Mesodermal cell (in vitro differentiated cells): ENCODE results near the gene FAM76A.
"Not testable (repeated sequence)": the region's sequence is repeated elsewhere in the genome, so short reads cannot be mapped to it uniquely, and the experiment has no call there.

Source experiments
- H3K27ac ChIP-seq: 2 replicates; pipeline ENCODE4 v1.7.0; 2013; ENCODE audit warnings: mild to moderate bottlenecking, low read depth, low read length, moderate library complexity; ENCODE audit not compliant: severe bottlenecking
- H3K36me3 ChIP-seq: 2 replicates; pipeline ENCODE4 v1.7.1; 2013; ENCODE audit warnings: mild to moderate bottlenecking, low read length, moderate library complexity; ENCODE audit not compliant: control insufficient read depth, insufficient read depth
- H3K4me1 ChIP-seq: one replicate; pipeline ENCODE4 v1.7.1; 2013; ENCODE audit warnings: mild to moderate bottlenecking, low read length; ENCODE audit not compliant: insufficient read depth, control insufficient read depth, poor library complexity, severe bottlenecking
- H3K4me3 ChIP-seq: 2 replicates; pipeline ENCODE4 v1.7.0; 2013; ENCODE audit warnings: low read length, control low read depth, mild to moderate bottlenecking; ENCODE audit not compliant: insufficient read depth, poor library complexity, severe bottlenecking; ENCODE audit errors: extremely low read depth
- H3K9me3 ChIP-seq: 2 replicates; pipeline ENCODE4 v1.7.1; 2013; ENCODE audit warnings: mild to moderate bottlenecking, low read length, moderate library complexity; ENCODE audit not compliant: control insufficient read depth
- WGBS, 2 experiments: methylation state at CpG; one replicate each; pipeline ENCODE4 v1.1.5; 2013; ENCODE audit warnings: missing lambda C conversion rate in 2 of 2; ENCODE audit not compliant: insufficient coverage in 2 of 2; 5-methylcytosine and 5-hydroxymethylcytosine counted together

Gene FAM76A

GRCh38 chr1:27779122-27779521 lies 53.4 kb downstream of the FAM76A start:
- H3K4me1 ChIP-seq = peaks cover 4% of the 10 kb centered on the region
- no peak overlapping the region for H3K27ac ChIP-seq
- H3K9me3 ChIP-seq = no peaks in the 10 kb centered on the region
- H3K36me3 ChIP-seq = peaks cover 3% of the 10 kb centered on the region
- no peak overlapping the region for H3K4me3 ChIP-seq
- WGBS, 2 experiments = 84 to 100% methylated on average over 4 of the region's 4 CpGs

- H3K4me1 ChIP-seq = no peaks in the 10 kb centered on the region
- 80 to 100% methylated on average over 1 of the region's 3 CpGs for WGBS, 2 experiments
- H3K36me3 ChIP-seq = no peaks in the 10 kb centered on the region
- H3K9me3 ChIP-seq = no peaks in the 10 kb centered on the region
- H3K27ac ChIP-seq = no peak overlapping the region
- H3K4me3 ChIP-seq = no peak overlapping the region
Observed at GRCh38 chr1:27782950-27783349, 57.2 kb downstream of the FAM76A start.

- Histone ChIP-seq H3K27ac (no peak overlapping the region), H3K9me3 (no peaks in the 10 kb centered on the region), H3K4me1 (peaks cover 5% of the 10 kb centered on the region), H3K36me3 (peaks cover under 1% of the 10 kb centered on the region), H3K4me3 (no peak overlapping the region)
- 86% methylated on average over 1 of the region's 1 CpG; no CpG with 5 or more reads in 1 of the 2 experiments for WGBS, 2 experiments
Observed at GRCh38 chr1:27784700-27785099, 58.9 kb downstream of the FAM76A start.

- Histone ChIP-seq H3K4me1 (peaks cover 5% of the 10 kb centered on the region), H3K4me3 (no peak overlapping the region), H3K27ac (no peak overlapping the region), H3K36me3 (peaks cover 10% of the 10 kb centered on the region), H3K9me3 (no peaks in the 10 kb centered on the region)
Observed at GRCh38 chr1:27785781-27786455, 60.2 kb downstream of the FAM76A start.

- peaks cover 5% of the 10 kb centered on the region for H3K4me1 ChIP-seq
- no peak overlapping the region for H3K4me3 ChIP-seq
- peaks cover 13% of the 10 kb centered on the region for H3K36me3 ChIP-seq
- no peak overlapping the region for H3K27ac ChIP-seq
- H3K9me3 ChIP-seq = no peaks in the 10 kb centered on the region
Observed at GRCh38 chr1:27787895-27788294, 62.1 kb downstream of the FAM76A start.

- Histone ChIP-seq H3K9me3 (no peaks in the 10 kb centered on the region), H3K4me1 (peaks cover 5% of the 10 kb centered on the region), H3K4me3 (no peak overlapping the region), H3K27ac (no peak overlapping the region), H3K36me3 (peaks cover 29% of the 10 kb centered on the region)
- 90 to 100% methylated on average over 2 to 3 of the region's 4 CpGs for WGBS, 2 experiments
Observed at GRCh38 chr1:27789540-27790041, 63.8 kb downstream of the FAM76A start.

- not testable (repeated sequence) for H3K4me3 ChIP-seq, H3K9me3 ChIP-seq, H3K4me1 ChIP-seq, H3K27ac ChIP-seq
- peaks cover 34% of the 10 kb centered on the region for H3K36me3 ChIP-seq
- 93 to 96% methylated on average over 3 of the region's 3 CpGs for WGBS, 2 experiments
Observed at GRCh38 chr1:27790270-27790669, 64.5 kb downstream of the FAM76A start.

GRCh38 chr1:27795601-27796000 lies 69.8 kb downstream of the FAM76A start:
- H3K36me3 ChIP-seq = peaks cover 51% of the 10 kb centered on the region
- no peaks in the 10 kb centered on the region for H3K9me3 ChIP-seq
- WGBS, 2 experiments = no CpG with 5 or more reads among the region's 1 CpG
- H3K4me3 ChIP-seq = no peak overlapping the region
- H3K27ac ChIP-seq = no peak overlapping the region
- no peaks in the 10 kb centered on the region for H3K4me1 ChIP-seq

GRCh38 chr1:27804791-27805190 lies 79.0 kb downstream of the FAM76A start:
- 92 to 94% methylated on average over 3 to 5 of the region's 5 CpGs for WGBS, 2 experiments
- no peaks in the 10 kb centered on the region for H3K9me3 ChIP-seq
- H3K36me3 ChIP-seq = peaks cover 41% of the 10 kb centered on the region
- H3K4me3 ChIP-seq = no peak overlapping the region
- no peak overlapping the region for H3K27ac ChIP-seq
- H3K4me1 ChIP-seq = no peaks in the 10 kb centered on the region

- no peaks in the 10 kb centered on the region for H3K4me1 ChIP-seq
- H3K9me3 ChIP-seq = no peaks in the 10 kb centered on the region
- peaks cover 28% of the 10 kb centered on the region for H3K36me3 ChIP-seq
- no peak overlapping the region for H3K4me3 ChIP-seq
- H3K27ac ChIP-seq = no peak overlapping the region
- WGBS, 2 experiments = 40 to 83% methylated on average over 1 to 2 of the region's 7 CpGs
Observed at GRCh38 chr1:27806758-27807157, 81.0 kb downstream of the FAM76A start.

GRCh38 chr1:27807385-27807784 lies 81.6 kb downstream of the FAM76A start:
- 100% methylated on average over 1 of the region's 2 CpGs for WGBS, 2 experiments
- Histone ChIP-seq H3K4me3 (no peak overlapping the region), H3K36me3 (peaks cover 27% of the 10 kb centered on the region), H3K4me1 (no peaks in the 10 kb centered on the region), H3K27ac (no peak overlapping the region), H3K9me3 (no peaks in the 10 kb centered on the region)
